ENCODE measurements around the gene ATP10A. TPM values are rescaled to one million over a fixed set of nuclear protein-coding genes. Genes with fewer than 3 reads are reported as not detected.
"Not testable (repeated sequence)": the region's sequence is repeated elsewhere in the genome, so short reads cannot be mapped to it uniquely, and the experiment has no call there.

ATP10A gene
- total RNA-seq, 4 donors from 2014 or later = 8.4 to 19.3 (median 16.5) TPM

- no peak for DNase-seq (ENCODE audit: low spot score)
- no peak for TF ChIP-seq CTCF (IDR thresholded peaks at IDR 0.05)
- peak; percentile 86 for ATAC-seq (ENCODE audit: low FRiP score)
Measured at GRCh38 chr15:25775317-25775912, 87.7 kb downstream of the ATP10A start.

DNA sequence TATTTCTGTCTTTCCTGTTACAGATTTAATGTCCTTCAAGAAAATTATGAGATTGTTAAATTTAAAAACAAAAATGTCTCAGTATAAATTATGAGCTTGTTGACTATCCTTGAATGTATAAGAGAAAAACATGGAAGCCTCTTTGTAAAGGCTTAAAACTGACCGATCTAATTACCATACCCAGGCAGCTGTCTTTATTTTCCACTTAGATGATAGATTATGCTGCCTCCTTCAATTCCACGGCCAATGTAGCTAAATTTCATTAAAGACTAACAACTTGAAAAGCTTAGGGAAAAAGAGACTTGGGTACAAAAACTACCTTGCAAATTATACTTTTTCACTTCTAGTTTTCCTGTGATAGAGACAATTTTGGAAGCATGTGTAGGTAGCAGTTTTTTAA lies 88.3 kb downstream of the ATP10A start:
- no peak for TF ChIP-seq CTCF (IDR thresholded peaks at IDR 0.05)
- no peak for ATAC-seq (ENCODE audit: low FRiP score)
- no peak for DNase-seq (ENCODE audit: low spot score)

DNA sequence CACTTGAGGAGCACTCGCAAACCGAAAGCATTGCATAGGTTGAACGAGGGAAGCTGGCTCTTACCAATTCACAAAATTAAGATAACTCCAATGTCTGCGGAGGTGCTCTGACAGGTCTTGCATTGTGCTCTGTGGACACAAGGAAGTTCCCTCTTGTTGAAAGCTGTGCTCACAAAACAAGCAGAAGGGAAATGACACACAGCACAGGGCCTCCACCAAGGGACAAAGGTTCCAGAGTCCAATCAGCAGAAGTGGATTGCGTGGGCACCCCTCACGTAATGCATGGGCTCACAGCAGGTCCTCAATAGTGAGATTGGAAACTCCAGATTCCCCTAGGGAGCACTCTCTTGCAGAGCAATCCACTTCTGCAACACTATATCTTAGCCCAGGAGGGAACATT lies 89.9 kb downstream of the ATP10A start:
- ATAC-seq (ENCODE audit: low FRiP score) (no peak), DNase-seq (ENCODE audit: low spot score) (no peak)
- no peak for TF ChIP-seq CTCF (IDR thresholded peaks at IDR 0.05)

- ATAC-seq (ENCODE audit: low FRiP score) = no peak
- no peak for TF ChIP-seq CTCF (IDR thresholded peaks at IDR 0.05)
- no peak for DNase-seq (ENCODE audit: low spot score)
Measured at GRCh38 chr15:25772500-25772899, 90.6 kb downstream of the ATP10A start.

GRCh38 chr15:25771736-25772135 lies 91.4 kb downstream of the ATP10A start:
- not testable (repeated sequence) for ATAC-seq (ENCODE audit: low FRiP score)

DNA sequence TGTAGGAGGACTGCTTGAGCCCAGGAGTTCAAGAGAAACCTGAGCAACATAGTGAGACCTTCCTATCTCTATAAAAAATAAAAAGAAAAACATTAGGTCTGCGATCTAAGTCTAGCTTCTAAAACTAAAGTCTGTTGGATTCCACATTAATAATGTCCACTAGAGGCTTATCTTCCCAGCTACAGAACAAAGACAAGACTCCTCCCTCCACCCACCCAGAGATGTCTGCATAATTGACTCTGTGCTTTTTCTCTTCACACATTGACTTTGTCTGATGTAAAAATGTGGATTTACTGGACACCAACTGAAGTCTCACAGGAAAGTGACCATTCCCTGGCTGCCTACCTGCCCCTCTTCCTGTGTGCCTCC lies 91.8 kb downstream of the ATP10A start:
- ATAC-seq (ENCODE audit: low FRiP score) = no peak
- no peak for DNase-seq (ENCODE audit: low spot score)
- TF ChIP-seq CTCF (IDR thresholded peaks at IDR 0.05) = no peak

More at GRCh38 chr15:25771736-25772135, 91.4 kb downstream of the ATP10A start:
- DNase-seq (ENCODE audit: low spot score) = not testable (repeated sequence)

GRCh38 chr15:25770618-25771337 lies 92.3 kb downstream of the ATP10A start:
- TF ChIP-seq CTCF (IDR thresholded peaks at IDR 0.05) = no peak
- ATAC-seq (ENCODE audit: low FRiP score) (no peak), DNase-seq (ENCODE audit: low spot score) (no peak)
